NCI-H510A (cell line): Measurements from ENCODE around the gene CASKIN1.
"Not testable (repeated sequence)": the region's sequence is repeated elsewhere in the genome, so short reads cannot be mapped to it uniquely, and the experiment has no call there.

Experiments used
- DNase-seq: peaks from one replicate; lab custom pipeline; 2025; lab: John Stamatoyannopoulos, UW

The CASKIN1 gene

GRCh38 chr16:2135071-2135470, 61.3 kb downstream of the CASKIN1 start:
- not testable (repeated sequence) for DNase-seq

- DNase-seq: not testable (repeated sequence)
Measured at GRCh38 chr16:2133797-2134196, 62.6 kb downstream of the CASKIN1 start.

- not testable (repeated sequence) for DNase-seq
Measured at GRCh38 chr16:2129890-2130447, 66.4 kb downstream of the CASKIN1 start.

GRCh38 chr16:2129251-2129650, 67.2 kb downstream of the CASKIN1 start:
- DNase-seq: not testable (repeated sequence)

- not testable (repeated sequence) for DNase-seq
Measured at GRCh38 chr16:2127630-2128280, 68.7 kb downstream of the CASKIN1 start.
